ENCODE data around the gene MOSMO.
"Not testable (repeated sequence)": the region's sequence is repeated elsewhere in the genome, so short reads cannot be mapped to it uniquely, and the experiment has no call there.

The MOSMO gene

GRCh38 chr16:22004341-22004740 lies 3.6 kb upstream of the MOSMO start:
- no peak for DNase-seq

DNA sequence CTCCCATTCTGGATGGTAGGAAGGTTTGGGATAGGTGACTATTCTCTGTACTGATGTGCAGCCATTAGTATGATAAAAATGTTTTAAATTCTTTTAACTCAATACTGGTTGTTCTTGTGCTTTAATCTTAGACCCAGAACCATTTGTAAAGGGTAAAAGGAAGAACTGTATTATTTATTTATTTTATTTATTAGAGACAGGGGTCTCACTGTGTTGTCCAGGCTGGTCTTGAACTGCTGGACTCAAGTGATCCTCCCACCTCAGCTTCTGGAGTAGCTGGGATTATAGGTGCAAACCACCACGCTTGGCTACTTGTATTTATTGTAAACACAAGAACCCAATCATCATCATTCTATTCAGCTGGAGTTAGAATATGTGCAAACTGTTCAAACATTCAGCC lies 2.2 kb upstream of the MOSMO start:
- no peak for DNase-seq

DNA sequence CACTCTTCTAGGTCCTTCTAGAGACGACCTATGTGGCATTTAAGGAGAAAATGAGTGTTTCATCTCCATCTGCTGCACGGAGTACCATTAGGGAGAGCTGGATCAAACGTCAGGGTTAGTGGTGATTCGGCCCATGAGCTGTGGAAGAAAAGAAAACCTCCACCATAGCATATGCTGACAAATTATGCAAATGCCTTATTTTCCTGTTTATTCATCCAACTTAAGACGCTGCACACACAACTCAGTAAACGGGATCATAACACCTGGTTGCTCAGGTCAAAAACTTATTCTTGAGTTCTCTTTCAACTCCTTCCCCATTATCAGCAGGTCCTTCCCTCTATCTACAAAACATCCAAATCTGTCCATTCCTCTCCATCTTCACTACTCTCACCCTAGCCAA lies 1.3 kb upstream of the MOSMO start:
- no peak for DNase-seq

DNA sequence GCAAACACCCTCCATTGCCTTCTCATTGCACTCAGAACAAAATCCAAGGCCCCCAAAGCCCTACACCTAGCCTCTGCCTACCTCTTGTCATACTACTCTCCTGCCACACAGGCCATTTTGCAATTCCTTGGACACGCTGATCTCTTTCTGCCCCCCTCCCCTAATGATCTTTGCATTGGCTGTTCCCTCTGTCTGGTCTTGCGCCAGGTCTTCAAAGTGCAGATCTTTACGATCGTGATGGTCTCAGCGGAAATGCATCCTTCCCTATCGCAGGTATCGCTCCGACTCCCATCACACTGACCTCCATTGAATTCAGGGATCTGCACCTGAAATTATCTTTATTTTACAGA lies 777 bp upstream of the MOSMO start:
- no peak for DNase-seq

GRCh38 chr16:22008215-22009059 lies 526 bp downstream of the MOSMO start:
- DNase-seq, result no peak

DNA sequence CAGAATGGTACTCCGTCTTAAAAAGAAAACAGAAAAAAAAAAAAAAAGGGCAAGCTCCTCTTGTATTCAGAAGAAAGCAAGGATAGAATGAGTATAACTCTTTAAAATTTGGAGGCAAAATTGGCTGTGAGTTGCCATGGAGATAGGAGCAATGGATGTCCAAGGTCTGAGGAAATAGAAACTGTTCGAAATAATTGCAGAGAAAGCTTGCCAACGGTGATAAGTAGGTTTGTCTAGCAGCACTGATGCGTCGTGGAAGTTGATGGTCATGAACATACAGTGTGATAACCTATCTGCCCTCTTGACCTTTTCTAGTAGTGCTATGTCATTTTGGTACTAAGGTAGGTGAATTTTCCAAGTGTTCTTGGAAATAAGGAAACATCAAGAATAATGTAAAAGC lies 3.0 kb downstream of the MOSMO start:
- DNase-seq, result no peak

DNA sequence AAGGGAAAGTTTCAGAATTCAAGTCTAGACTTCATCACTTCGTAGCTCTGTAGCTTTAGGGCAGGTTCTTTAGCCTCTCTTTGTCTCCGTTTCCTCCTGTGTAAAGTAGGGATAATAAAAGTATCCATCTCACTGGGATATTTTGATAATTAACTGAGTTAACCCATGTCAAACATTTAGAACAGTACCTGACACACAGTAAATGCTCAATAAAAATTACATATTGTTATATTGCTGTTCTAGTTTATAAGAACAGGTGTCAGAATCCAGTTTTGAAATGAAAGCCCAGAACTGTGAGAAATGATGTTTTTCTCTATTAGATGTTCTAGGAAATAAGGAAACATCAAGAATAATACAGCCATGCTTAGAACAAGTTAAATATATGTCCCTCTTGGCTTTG lies 4.3 kb downstream of the MOSMO start:
- DNase-seq, result no peak

DNA sequence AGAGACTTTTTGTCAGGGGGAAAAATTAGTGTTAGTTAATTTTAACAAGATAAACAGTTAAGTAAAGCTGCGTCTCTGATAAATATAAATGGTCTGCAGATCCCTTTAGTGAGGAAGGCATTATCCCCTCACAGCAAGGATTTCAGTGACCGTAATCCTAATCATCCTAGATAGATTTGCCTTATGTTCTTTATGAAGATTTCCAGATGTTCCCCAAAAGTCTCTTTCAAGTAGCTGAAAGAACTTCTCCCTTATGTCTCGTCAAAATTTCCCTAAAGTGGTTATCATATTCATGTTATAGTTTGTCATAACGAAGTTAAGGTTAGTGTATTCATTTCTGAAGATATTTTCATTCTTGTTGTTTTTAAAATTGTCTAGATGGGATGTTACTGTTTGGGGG lies 5.6 kb downstream of the MOSMO start:
- no peak for DNase-seq

GRCh38 chr16:22014271-22014873 lies 6.5 kb downstream of the MOSMO start:
- no peak for DNase-seq

GRCh38 chr16:22016927-22017326 lies 9.0 kb downstream of the MOSMO start:
- no peak for DNase-seq

- no peak for DNase-seq
Observed at GRCh38 chr16:22018559-22018958, 10.6 kb downstream of the MOSMO start.

DNA sequence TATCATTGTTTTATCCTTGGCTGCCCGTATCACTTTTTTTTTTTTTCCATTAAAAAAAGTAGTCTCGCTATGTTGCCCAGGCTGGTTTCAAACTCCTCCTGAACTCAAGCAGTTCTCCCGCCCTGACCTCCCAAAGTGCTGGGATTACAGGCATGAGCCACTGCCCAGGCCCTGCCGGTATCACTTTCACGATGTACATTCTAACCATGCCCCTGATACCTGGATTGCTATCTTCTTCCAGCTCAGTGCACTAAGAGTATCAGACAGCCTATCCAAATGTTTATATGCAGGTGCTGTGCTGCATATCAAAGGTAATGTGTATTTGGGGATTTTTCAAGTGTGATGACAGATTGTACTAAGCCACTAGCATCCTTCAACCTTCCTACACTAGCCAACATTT lies 14.2 kb downstream of the MOSMO start:
- DNase-seq, result no peak

- DNase-seq, result no peak
Observed at GRCh38 chr16:22023505-22023904, 15.6 kb downstream of the MOSMO start.

DNA sequence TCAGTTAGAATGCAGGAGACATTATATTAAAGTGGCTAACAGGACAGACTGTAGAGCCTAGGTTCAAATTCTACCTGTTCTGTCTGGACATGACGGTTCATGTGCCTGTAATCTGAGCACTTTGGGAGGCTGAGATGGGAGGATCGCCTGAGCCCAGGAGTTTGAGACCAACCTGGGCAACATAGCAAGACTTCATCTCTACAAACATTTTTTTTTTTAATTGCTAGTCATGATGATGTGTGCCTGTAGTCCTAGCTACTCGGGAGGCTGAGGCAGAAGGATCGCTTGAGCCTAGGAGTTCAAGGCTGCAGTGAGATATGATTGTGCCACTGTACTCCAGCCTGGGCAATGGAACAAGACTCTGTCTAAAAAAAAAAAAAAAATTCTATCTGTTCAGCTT lies 16.9 kb downstream of the MOSMO start:
- DNase-seq, result not testable (repeated sequence)

- DNase-seq, result no peak
Observed at GRCh38 chr16:22027633-22028032, 19.7 kb downstream of the MOSMO start.

- DNase-seq, result no peak
Observed at GRCh38 chr16:22029632-22030031, 21.7 kb downstream of the MOSMO start.

DNA sequence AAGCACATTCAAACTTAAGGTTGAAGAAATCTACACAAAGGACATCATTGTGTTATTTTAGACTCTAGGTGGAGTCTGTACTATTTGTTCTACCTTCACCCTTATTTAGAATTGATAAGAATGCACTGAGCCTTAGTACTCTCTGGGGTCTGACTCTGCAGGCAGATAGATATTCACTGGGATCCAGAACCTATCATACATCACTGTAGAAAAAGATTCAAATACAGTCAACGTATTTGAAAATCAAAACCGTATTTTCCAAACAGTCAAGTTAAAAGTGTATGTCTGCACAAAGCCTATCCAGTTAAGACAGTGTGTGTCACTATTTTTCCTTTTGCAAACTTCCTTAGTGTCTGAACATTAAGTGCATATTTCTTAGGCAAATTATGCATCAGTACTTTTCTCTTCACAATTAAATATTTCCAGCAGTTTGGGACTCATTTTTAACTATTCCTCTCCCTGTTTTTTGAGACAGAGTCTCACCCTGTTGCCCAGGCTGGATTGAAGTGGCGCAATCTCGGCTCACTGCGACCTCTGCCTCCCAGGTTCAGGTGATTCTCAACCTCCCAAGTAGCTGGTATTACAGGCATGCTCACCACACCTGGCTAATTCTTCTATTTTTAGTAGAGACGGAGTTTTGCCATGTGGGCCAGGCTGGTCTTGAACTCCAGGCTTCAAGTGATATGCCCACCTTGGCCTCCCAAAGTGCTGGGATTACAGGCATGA lies 22.3 kb downstream of the MOSMO start:
- no peak for DNase-seq

- DNase-seq, result no peak
Observed at GRCh38 chr16:22031483-22032083, 23.7 kb downstream of the MOSMO start.

GRCh38 chr16:22034503-22034902 lies 26.6 kb downstream of the MOSMO start:
- DNase-seq, result no peak

DNA sequence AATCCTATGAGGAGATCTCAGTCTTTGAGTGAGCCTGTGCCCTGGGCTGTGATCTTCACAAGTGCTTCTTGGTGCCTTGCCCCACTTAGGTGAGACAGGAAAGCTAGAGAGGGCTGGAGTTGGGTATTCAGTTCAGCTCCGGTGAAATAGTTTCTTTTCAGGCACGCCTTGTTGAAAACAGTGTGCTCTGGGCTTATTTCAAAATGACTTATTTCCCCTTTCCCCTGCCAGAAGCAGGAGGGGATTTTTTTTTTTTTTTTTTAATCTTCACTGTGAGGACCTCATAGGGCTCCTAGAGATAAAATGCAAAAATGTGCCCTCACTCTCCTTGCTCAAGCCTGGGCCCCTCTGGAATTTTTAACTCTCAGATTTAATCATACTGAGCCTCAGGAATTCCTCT lies 27.2 kb downstream of the MOSMO start:
- DNase-seq, result no peak

- not testable (repeated sequence) for DNase-seq
Observed at GRCh38 chr16:22043882-22044281, 36.0 kb downstream of the MOSMO start.

DNA sequence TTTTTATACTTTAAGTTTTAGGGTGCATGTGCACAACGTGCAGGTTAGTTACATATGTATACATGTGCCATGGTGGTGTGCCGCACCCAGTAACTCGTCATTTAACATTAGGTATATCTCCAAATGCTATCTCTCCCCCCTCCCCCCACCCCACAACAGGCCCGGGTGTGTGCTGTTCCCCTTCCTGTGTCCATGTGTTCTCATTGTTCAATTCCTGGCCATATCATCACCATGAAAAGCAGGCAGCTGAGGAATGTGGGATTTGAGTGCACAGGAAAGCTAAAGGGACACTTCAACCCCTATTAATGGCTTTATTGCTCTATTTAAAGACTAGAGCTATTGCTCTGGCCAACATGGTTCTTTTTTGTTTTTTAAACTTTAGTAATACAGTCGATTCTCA lies 38.0 kb downstream of the MOSMO start:
- not testable (repeated sequence) for DNase-seq

- DNase-seq, result no peak
Observed at GRCh38 chr16:22050963-22051362, 43.1 kb downstream of the MOSMO start.

- DNase-seq, result no peak
Observed at GRCh38 chr16:22052980-22053379, 45.1 kb downstream of the MOSMO start.

Data from GF-D8 (cell line).